DND-41 (cell line): ENCODE results near the gene ZNF37A.

Experiments
- CTCF ChIP-seq: IDR thresholded peaks from 2 replicates; pipeline ENCODE4 v1.5.1; 2012; ENCODE audit warnings: borderline replicate concordance, low read length, moderate library complexity, mild to moderate bottlenecking; ENCODE audit not compliant: poor library complexity, severe bottlenecking; ENCODE audit errors: extremely low read depth
- EZH2 ChIP-seq: IDR thresholded peaks from 3 replicates; pipeline ENCODE4 v1.6.1; 2012; ENCODE audit warnings: borderline replicate concordance, low read depth, mild to moderate bottlenecking, moderate library complexity, low read length, inconsistent platforms; ENCODE audit not compliant: severe bottlenecking

- TF ChIP-seq CTCF (no peak), EZH2 (no peak)
Observed at GRCh38 chr10:38047666-38048065, 46.5 kb upstream of the ZNF37A start.
